Coronary artery (tissue), 2 donors: Measurements from ENCODE around the gene ERC1.

Experiments
- DNase-seq: peaks from one replicate; pipeline ENCODE4 v3.0.0-alpha.2; 2017; ENCODE audit warnings: low spot score
- H3K27ac ChIP-seq, 2 donors: fragments of 200-600 bp; sonication (generic); one replicate each; pipeline ENCODE4 v1.5.1; 2016 to 2019
- H3K4me3 ChIP-seq: fragments of 200-600 bp; sonication (generic); 2 replicates; pipeline ENCODE4 v1.5.1; 2016; ENCODE audit warnings: mild to moderate bottlenecking, moderate library complexity
- CTCF ChIP-seq: fragments of 200-600 bp; sonication (generic); IDR thresholded peaks from one replicate; pipeline ENCODE4 v1.5.1; 2019; ENCODE audit warnings: antibody characterized with exemption

The ERC1 gene

GRCh38 chr12:1176191-1176590, 185.2 kb downstream of the ERC1 start:
- Histone ChIP-seq H3K27ac (no peak overlapping the region), H3K4me3 (no peak overlapping the region)
- no peak for DNase-seq
- no peak for TF ChIP-seq CTCF

- TF ChIP-seq CTCF, result no peak
- Histone ChIP-seq H3K27ac (no peak overlapping the region), H3K4me3 (no peak overlapping the region)
- no peak for DNase-seq
Observed at GRCh38 chr12:1179128-1179527, 188.1 kb downstream of the ERC1 start.

- no peak for DNase-seq
- no peak overlapping the region for H3K27ac ChIP-seq
- TF ChIP-seq CTCF, result no peak
- no peak overlapping the region for H3K4me3 ChIP-seq
Observed at GRCh38 chr12:1182069-1182468, 191.0 kb downstream of the ERC1 start.

- Histone ChIP-seq H3K4me3 (no peak overlapping the region), H3K27ac (no peak overlapping the region)
- TF ChIP-seq CTCF, result no peak
- DNase-seq, result no peak
Observed at GRCh38 chr12:1184402-1184801, 193.4 kb downstream of the ERC1 start.

GRCh38 chr12:1185460-1186182, 194.6 kb downstream of the ERC1 start:
- no peak overlapping the region for H3K27ac ChIP-seq
- H3K4me3 ChIP-seq, result no peak overlapping the region
- no peak for DNase-seq
- TF ChIP-seq CTCF, result no peak

- DNase-seq, result no peak
- no peak for TF ChIP-seq CTCF
- Histone ChIP-seq H3K27ac (no peak overlapping the region), H3K4me3 (no peak overlapping the region)
Observed at GRCh38 chr12:1186298-1186697, 195.3 kb downstream of the ERC1 start.

- no peak overlapping the region for H3K27ac ChIP-seq
- no peak overlapping the region for H3K4me3 ChIP-seq
- TF ChIP-seq CTCF, result no peak
- DNase-seq, result no peak
Observed at GRCh38 chr12:1188016-1188415, 197.0 kb downstream of the ERC1 start.
